Middle frontal gyrus (tissue), 1 donor: Measurements from ENCODE around the gene CFAP119.

Experiments used
- DNase-seq: peaks from one replicate; pipeline ENCODE4 v3.0.0-alpha.2; 2015; ENCODE audit warnings: low spot score; ENCODE audit errors: extremely low spot score

The CFAP119 gene

GRCh38 chr16:30710971-30711370 lies 50.9 kb downstream of the CFAP119 start:
- DNase-seq: no peak
